Measurements from ENCODE around the gene KRT26.

DNA sequence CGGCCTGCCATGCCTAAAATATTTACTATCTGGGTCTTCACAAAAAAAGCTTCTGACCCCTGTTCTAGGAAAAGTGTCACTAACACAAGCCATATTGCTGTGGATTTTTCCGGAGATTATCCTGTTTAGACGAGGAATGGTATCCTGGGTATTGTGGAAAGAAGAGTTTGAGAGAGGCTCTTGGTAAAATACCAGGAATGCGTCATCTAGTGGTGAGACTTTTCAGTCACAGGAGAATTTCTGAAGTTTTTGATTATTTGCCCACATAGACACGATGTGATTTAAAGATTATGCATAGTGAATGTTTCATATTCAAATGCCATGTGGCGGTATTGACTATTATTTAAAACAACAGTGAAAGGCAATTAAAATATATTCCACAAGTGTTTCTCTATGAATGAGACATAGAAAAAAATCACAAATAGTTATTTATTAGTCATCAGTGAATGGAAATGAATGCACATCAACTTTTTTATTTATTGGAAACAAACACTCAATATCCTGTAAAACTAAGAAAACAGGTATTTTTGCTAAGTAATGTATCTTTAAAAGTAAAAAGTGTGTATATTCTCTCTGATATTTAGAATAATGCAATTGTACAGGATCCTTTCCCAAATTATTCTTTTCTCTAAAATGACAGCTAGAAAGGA is 19.9 kb upstream of the KRT26 start:
- TF ChIP-seq CTCF (conservative IDR thresholded peaks at IDR 0.05 in 1 of 2, IDR thresholded peaks at IDR 0.05 in 1 of 2; ENCODE audit: low read depth in 1 of 2, low read length in 2 of 2) (peak; percentile 59 to 76), EZH2 (IDR thresholded peaks at IDR 0.05; ENCODE audit: low read length, missing control alignments) (no peak)

Measured in fibroblast of lung (primary cell).